GM23248 (cell line): ENCODE results near the gene CDC42.

ENCODE experiments used
- EZH2 ChIP-seq: fragments of 200-600 bp; sonication (generic); IDR thresholded peaks from 2 replicates; pipeline ENCODE4 v1.6.1; 2018; ENCODE audit warnings: antibody characterized with exemption, mild to moderate bottlenecking; ENCODE audit not compliant: insufficient read depth, poor library complexity, severe bottlenecking
- EZH2phosphoT487 ChIP-seq: fragments of 200-600 bp; sonication (generic); IDR thresholded peaks from 2 replicates; pipeline ENCODE4 v1.6.1; 2018; ENCODE audit warnings: antibody characterized with exemption, moderate library complexity, mild to moderate bottlenecking, low read depth; ENCODE audit not compliant: insufficient read depth

DNA sequence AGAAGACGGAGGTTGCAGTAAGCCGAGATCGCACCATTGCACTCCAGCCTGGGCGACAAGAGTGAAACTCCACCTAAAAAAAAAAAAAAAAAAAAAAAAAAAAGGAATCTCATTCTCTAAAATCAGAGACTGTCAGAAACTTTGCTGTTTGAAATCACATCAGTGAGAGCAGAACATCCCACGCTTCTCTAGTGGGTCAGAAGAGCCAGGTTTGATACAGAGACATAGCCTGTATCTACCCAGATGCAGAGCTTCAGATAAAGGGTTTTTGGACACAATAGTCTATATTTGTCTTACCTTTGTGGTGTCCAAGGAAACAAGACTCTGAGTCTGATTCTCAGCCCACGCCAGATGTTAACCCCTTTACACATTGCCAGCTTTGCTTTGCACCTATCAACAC is 31.4 kb upstream of the CDC42 start:
- no peak for TF ChIP-seq EZH2phosphoT487
- no peak for TF ChIP-seq EZH2
